MCF 10A (cell line): ENCODE measurements around the gene P2RX7. TPM values are rescaled to one million over a fixed set of nuclear protein-coding genes. Genes with fewer than 3 reads are reported as not detected.
"Not testable (repeated sequence)": the region's sequence is repeated elsewhere in the genome, so short reads cannot be mapped to it uniquely, and the experiment has no call there.

ENCODE experiments used
- BruUV-seq: library from RNA; stranded (reverse); fragments of 400-500 nt; replicated peaks from 2 replicates; lab custom pipeline; 2021; lab: Mats Ljungman, UMichigan
- CTCF ChIA-PET: fragments of 300-600 bp; sonication (Branson Sonifier 250); formaldehyde crosslinking; extraction: SDS; loops from one replicate; lab custom pipeline; 2021; ENCODE audit warnings: antibody characterized with exemption, inconsistent platforms; lab: Yijun Ruan, JAX
- POLR2A ChIA-PET: fragments of 300-600, 350-650 bp; sonication (Branson Sonifier 250); formaldehyde crosslinking; extraction: SDS; loops from one replicate; lab custom pipeline; 2020; ENCODE audit warnings: antibody characterized with exemption, inconsistent platforms; lab: Yijun Ruan, JAX
- DNase-seq: peaks from one replicate; pipeline ENCODE4 v3.0.0-alpha.2; 2018; ENCODE audit not compliant: unreplicated experiment
- H3K27ac Mint-ChIP-seq: one replicate; pipeline ENCODE4 v1.8.0; 2022; ENCODE audit warnings: mild to moderate bottlenecking, low read depth, mixed read lengths; ENCODE audit not compliant: unreplicated experiment
- H3K27me3 Mint-ChIP-seq: one replicate; pipeline ENCODE4 v1.8.0; 2022; ENCODE audit warnings: mixed read lengths; ENCODE audit not compliant: insufficient read depth, unreplicated experiment
- H3K36me3 Mint-ChIP-seq: one replicate; pipeline ENCODE4 v1.8.0; 2022; ENCODE audit warnings: mild to moderate bottlenecking, moderate library complexity, mixed read lengths; ENCODE audit not compliant: insufficient read depth, unreplicated experiment
- H3K4me1 Mint-ChIP-seq: one replicate; pipeline ENCODE4 v1.8.0; 2022; ENCODE audit warnings: mixed read lengths; ENCODE audit not compliant: insufficient read depth, unreplicated experiment
- H3K4me3 Mint-ChIP-seq: one replicate; pipeline ENCODE4 v1.8.0; 2022; ENCODE audit warnings: mild to moderate bottlenecking, moderate library complexity, mixed read lengths; ENCODE audit not compliant: unreplicated experiment
- H3K9me3 Mint-ChIP-seq: one replicate; pipeline ENCODE4 v1.8.0; 2022; ENCODE audit warnings: mixed read lengths; ENCODE audit not compliant: unreplicated experiment
- intact Hi-C: fragments of 100-400 bp; cut with micrococcal nuclease; formaldehyde crosslinking; loops from 2 replicates; pipeline ENCODE4 v1.14.1; 2022
- total RNA-seq: library from RNA; stranded (reverse); gene quantifications from 2 replicates; pipeline ENCODE4 v1.2.3, GENCODE V29; 2022
- TF ChIP-seq, protein P1 (sequence below): fragments of 200-600 bp; IDR thresholded peaks from one replicate; pipeline ENCODE4 v1.8.0; 2022; ENCODE audit warnings: antibody characterized with exemption, mild to moderate bottlenecking; ENCODE audit not compliant: unreplicated experiment

P2RX7 gene
- total RNA-seq, 1 experiment from 2014 or later, result 0.68 TPM

DNA sequence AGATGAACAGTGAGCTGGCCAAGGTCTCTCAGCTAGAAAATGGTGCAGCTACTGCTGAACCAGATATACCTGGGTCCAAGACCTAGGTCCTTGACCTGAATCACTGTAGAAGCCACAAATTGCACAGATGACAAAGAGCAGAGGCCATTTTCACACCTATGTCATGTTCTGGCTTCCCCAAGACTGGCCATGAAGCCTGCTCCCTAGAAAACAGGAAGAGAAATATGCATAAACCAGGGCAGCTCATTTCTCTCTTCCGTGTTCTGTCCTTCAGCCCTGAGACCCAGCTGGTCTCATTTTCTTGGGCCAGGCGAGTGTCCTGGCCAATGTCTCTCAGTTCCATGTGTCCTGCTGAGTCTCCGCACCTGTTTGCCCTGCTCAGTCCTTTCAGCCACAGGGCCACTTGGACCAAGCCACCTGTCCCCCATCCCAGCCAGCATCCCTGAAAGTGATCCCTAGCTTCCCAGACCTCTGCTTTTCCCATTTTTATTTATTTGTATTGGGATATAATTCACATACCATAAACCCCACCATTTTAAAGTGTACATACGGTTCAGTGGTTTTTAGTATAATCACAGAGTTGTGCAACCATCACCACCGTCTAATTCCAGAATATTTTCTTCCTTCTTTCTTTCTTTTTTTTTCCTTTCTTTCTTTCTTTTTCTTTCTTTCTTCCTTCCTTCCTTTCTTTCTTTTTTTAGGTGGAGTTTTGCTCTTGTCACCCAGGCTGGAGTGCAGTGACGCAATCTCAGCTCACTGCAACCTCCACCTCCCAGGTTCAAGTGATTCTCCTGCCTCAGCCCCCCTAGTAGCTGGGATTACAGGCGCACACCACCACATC lies 27.0 kb downstream of the P2RX7 start:
- Mint-ChIP-seq H3K36me3 (no peaks in the 10 kb centered on the region), H3K4me3 (no peak overlapping the region), H3K27ac (no peak overlapping the region), H3K4me1 (no peaks in the 10 kb centered on the region), H3K9me3 (no peaks in the 10 kb centered on the region), H3K27me3 (peaks cover 32% of the 10 kb centered on the region)
- TF ChIP-seq, protein P1, sequence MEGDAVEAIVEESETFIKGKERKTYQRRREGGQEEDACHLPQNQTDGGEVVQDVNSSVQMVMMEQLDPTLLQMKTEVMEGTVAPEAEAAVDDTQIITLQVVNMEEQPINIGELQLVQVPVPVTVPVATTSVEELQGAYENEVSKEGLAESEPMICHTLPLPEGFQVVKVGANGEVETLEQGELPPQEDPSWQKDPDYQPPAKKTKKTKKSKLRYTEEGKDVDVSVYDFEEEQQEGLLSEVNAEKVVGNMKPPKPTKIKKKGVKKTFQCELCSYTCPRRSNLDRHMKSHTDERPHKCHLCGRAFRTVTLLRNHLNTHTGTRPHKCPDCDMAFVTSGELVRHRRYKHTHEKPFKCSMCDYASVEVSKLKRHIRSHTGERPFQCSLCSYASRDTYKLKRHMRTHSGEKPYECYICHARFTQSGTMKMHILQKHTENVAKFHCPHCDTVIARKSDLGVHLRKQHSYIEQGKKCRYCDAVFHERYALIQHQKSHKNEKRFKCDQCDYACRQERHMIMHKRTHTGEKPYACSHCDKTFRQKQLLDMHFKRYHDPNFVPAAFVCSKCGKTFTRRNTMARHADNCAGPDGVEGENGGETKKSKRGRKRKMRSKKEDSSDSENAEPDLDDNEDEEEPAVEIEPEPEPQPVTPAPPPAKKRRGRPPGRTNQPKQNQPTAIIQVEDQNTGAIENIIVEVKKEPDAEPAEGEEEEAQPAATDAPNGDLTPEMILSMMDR, result no peak
- BruUV-seq, result no TSS peak
- CTCF ChIA-PET, result interaction anchor here (0.6 to 0.7 kb wide), 2 partner anchors 167 to 243 kb away, joined by 3 to 4 read pairs; no protein-coding TSS in a partner anchor
- no peak for DNase-seq
- POLR2A ChIA-PET, result interaction anchor here (0.7 kb wide), 2 partner anchors 18 to 27 kb away, joined by 3 read pairs; partner anchors contain the start of gene P2RX7
- intact Hi-C loops, result no loop called here

DNA sequence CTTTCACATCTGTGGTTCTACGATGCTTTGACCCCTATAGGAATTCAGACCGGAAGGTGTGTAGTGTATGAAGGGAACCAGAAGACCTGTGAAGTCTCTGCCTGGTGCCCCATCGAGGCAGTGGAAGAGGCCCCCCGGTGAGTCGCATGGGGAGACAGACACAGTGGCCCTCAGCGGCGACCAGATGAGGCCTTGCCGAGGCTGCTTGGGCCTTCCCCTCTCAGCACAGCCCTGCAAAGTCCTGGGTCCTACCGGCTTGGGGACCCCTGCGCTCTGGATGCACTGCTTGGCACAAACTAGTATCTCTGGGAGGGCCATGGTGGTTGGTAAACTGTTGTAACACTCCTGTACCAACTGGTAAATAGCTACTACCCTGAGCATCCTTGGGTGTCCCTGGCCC lies 29.7 kb downstream of the P2RX7 start:
- no peak for DNase-seq
- ChIA-PET POLR2A (no interaction called here), CTCF (no interaction called here)
- intact Hi-C loops, result no loop called here
- Mint-ChIP-seq H3K4me3 (no peak overlapping the region), H3K27me3 (peaks cover 5% of the 10 kb centered on the region), H3K9me3 (no peaks in the 10 kb centered on the region), H3K27ac (no peak overlapping the region), H3K36me3 (no peaks in the 10 kb centered on the region), H3K4me1 (peaks cover 6% of the 10 kb centered on the region)
- no TSS peak for BruUV-seq
- TF ChIP-seq, protein P1, result no peak

DNA sequence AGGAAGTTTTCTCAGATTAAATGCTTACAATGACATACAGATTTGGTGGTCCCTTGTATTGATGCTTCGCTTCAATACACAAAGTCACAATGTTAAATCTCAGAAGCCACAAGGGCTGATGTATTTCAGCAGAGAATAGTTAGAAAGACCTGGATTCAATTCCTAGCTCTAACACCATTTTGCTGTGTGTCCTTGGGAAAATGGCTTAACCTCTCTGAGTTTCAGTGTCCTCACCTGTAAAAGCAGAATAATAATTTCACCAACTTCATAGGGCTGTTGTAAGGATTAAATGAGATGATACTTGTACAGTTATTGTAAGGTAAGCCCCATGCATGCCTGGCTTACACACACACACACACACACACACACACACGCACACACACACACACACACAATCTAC lies 30.3 kb downstream of the P2RX7 start:
- H3K27me3 Mint-ChIP-seq, result no peaks in the 10 kb centered on the region

DNA sequence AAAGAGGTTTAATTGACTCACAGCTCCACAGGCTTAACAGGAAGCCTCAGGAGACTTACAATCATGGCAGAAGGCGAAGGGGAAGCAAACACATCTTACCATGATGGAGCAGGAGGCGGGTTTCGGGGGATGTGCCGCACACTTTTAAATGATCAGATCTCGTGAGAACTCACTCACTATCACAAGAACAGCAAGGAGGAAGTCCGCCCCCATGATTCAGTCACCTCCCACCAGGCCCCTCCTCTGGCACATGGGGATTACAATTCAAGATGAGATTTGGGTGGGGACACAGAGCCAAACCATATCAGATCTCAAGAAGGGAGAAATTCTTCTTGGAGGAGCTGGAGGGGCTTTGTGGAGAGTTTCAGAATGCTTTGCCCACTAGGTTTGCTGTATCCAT lies 32.2 kb downstream of the P2RX7 start:
- H3K4me3 Mint-ChIP-seq, intact Hi-C loops, DNase-seq, H3K4me1 Mint-ChIP-seq, BruUV-seq, H3K9me3 Mint-ChIP-seq, POLR2A ChIA-PET, H3K27me3 Mint-ChIP-seq, H3K36me3 Mint-ChIP-seq, H3K27ac Mint-ChIP-seq: not testable (repeated sequence)
- CTCF ChIA-PET, result interaction anchor here (0.6 to 0.9 kb wide), 3 partner anchors 12 to 113 kb away, joined by 3 read pairs; no protein-coding TSS in a partner anchor

More for the DNA sequence above, 30.3 kb downstream of the P2RX7 start:
- Mint-ChIP-seq H3K9me3 (no peaks in the 10 kb centered on the region), H3K4me3 (no peak overlapping the region), H3K4me1 (peaks cover 6% of the 10 kb centered on the region), H3K27ac (no peak overlapping the region), H3K36me3 (no peaks in the 10 kb centered on the region)
- intact Hi-C loops, result no loop called here
- no peak for DNase-seq
- TF ChIP-seq, protein P1, result no peak
- ChIA-PET CTCF (no interaction called here), POLR2A (interaction anchor here (0.7 kb wide), 1 partner anchor 26 kb away, joined by 4 read pairs; no protein-coding TSS in a partner anchor)
- no TSS peak for BruUV-seq
